Measurements from ENCODE around the gene LAMA1.

The LAMA1 gene

GRCh38 chr18:6994056-6994770, 123.4 kb downstream of the LAMA1 start:
- DNase-seq (ENCODE audit: low read depth in 2 of 2), result no peak

DNA sequence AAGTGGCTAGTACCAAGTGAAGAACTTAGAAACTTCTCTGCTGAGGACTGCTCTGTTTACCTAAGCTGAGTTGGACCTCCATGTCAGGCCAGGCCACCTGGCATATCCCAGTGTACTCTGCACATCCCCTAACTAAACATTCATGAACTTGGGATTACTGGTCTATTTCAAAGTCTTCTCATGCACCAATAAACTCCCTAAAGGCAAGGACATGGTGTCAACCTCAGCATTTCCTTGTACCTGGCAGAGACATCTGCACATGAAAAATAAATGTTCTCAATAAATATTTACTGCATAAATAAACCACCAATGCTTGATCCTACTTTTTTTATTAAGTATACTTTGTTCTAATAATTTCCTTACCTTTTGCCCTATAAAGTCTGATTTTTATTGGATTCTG, 124.8 kb downstream of the LAMA1 start:
- no peak for DNase-seq (ENCODE audit: low read depth in 2 of 2)

- no peak for DNase-seq (ENCODE audit: low read depth in 2 of 2)
Observed at GRCh38 chr18:6983366-6983765, 134.2 kb downstream of the LAMA1 start.

DNA sequence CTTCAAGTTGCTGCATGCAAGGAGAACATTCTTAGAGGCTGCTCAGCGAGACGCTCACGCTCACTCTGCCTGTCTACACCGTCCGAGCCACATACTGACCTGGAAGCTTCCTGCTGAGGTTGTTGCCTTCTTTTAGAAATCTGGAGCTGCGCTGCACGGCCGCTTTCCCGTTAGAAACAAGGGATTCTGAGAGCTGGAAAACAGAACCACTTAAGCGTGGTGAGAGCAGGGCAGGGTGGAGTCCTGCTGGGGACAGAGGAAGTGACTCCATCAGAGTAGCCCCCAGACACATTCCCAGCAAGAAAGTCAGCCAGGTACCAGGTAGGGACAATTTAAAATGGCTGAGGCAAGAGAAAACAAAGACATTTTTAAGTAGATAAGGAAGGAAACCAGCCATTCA, 135.2 kb downstream of the LAMA1 start:
- no peak for DNase-seq (ENCODE audit: low read depth in 2 of 2)

DNA sequence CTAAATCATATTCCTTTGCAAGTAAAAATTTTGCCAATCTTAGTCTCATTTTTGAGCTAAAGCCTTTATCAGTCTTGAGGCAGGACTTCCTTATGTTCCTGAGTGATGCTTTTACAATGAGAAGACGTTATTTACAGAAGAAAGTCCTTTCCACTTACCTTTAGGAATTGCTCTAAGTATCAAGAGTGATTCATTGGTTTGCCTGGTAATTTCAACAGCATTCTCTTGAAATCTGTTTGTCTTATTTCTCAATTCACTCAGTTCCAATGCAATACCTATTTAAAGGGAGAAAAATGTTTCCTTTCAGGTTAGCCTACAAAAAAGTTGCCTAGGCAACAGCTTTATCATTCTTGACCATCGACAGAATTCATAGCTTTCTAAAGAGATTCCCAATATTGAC, 137.2 kb downstream of the LAMA1 start:
- no peak for DNase-seq (ENCODE audit: low read depth in 2 of 2)

- no peak for DNase-seq (ENCODE audit: low read depth in 2 of 2)
Observed at GRCh38 chr18:6979954-6980353, 137.6 kb downstream of the LAMA1 start.

DNA sequence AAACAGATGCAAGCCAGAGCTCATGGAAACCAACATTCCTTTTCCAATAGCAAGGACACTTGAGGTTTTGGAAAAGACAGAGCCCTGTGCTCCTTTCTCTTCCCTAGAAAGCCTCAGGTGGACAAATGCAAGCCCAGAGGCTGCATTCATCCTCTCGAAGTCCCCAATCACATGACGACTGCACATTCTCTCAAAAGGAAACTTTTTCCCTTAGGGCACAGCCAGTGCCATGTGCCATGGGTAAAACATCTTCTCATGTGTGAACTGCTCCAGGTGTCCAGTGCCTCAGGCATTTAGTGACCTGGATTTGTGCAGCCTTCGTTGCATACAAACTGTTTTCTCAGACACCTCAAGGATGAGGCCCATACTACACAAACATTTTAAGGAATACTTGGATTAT, 140.7 kb downstream of the LAMA1 start:
- no peak for DNase-seq (ENCODE audit: low read depth in 2 of 2)

- DNase-seq (ENCODE audit: low read depth in 2 of 2), result no peak
Observed at GRCh38 chr18:6975084-6975483, 142.5 kb downstream of the LAMA1 start.

GRCh38 chr18:6971823-6972478, 145.6 kb downstream of the LAMA1 start:
- DNase-seq (ENCODE audit: low read depth in 2 of 2), result no peak

- DNase-seq (ENCODE audit: low read depth in 2 of 2), result no peak
Observed at GRCh38 chr18:6963452-6964097, 154.0 kb downstream of the LAMA1 start.

- no peak for DNase-seq (ENCODE audit: low read depth in 2 of 2)
Observed at GRCh38 chr18:6962571-6963451, 154.8 kb downstream of the LAMA1 start.

GRCh38 chr18:6961331-6961730, 156.3 kb downstream of the LAMA1 start:
- DNase-seq (ENCODE audit: low read depth in 2 of 2), result no peak

DNA sequence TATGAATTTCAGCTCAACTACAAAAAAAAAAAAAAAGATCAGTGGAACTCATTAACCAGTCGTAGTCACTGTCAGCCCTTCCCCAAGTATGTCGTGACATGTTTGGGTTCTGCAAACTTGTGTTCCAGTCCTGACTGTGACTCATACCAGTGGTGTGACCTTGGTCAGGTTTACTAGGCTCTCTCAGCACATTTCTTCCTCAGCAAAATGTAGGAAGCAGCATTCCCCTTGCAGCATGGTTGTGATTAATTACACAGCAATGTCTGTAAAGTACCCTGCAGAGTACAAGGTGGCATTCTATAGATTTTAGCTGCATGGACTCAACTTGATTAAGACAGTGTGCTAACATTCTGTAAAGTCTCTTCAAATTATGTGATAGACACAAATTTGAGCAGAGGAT, 156.9 kb downstream of the LAMA1 start:
- DNase-seq (ENCODE audit: low read depth in 2 of 2), result no peak

GRCh38 chr18:6960124-6960523, 157.5 kb downstream of the LAMA1 start:
- no peak for DNase-seq (ENCODE audit: low read depth in 2 of 2)

DNA sequence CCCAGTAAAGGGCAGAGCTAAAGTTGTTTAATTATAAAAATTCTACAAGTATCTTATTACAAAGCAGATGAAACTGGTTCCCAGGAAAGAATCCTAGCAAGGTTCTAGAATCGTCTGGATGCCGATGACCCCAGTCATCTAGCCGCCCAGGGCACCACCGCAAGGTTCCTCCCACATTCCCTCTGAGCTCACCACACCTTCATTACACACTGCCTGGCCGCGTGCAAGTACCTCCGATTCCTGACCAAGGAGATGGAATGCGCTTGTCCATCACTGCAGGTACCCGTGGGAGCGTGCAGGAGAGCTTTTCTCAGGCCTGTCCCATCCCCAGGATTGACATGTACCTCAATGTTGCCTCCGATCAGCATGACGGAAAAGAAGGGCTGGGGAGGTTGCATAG, 158.5 kb downstream of the LAMA1 start:
- DNase-seq (ENCODE audit: low read depth in 2 of 2), result no peak

DNA sequence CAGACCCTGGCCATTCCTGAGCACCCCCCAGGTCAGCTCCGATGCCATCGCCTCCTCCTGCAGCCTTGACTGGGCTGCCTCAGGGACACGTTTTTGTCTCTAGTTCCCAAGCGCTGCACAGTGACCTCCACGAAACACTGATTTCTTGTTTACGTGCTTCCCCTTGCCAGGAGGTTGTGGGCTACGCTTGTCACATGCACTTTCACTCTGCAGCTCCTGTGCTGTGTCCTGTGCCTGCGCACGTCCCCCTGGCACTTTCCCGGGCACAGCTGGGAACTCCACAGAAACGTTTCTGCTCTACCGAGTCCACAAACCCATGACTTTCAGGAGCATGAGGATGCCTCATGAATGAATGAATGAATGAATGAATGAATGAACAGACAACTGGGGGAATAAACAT, 160.6 kb downstream of the LAMA1 start:
- DNase-seq (ENCODE audit: low read depth in 2 of 2), result no peak

DNA sequence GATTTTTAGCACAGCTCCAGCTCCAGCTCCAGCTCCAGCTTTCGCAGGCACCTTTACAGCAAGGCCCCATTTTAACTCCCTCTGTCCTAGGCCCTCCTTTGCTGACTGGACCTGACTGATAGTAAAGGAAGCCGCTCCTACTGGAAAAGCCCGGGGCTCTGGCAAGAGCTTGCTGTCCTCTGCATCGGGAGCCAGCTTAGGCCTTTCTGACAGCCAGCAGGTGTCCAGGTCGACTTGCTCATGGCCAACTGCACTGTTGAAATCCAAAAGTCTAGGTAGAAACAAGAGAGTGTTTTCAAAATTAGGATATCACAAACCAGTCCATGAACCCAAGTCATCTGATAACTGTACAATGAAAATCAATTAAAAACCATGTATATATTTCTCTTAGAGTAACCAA, 161.1 kb downstream of the LAMA1 start:
- DNase-seq (ENCODE audit: low read depth in 2 of 2), result no peak

DNA sequence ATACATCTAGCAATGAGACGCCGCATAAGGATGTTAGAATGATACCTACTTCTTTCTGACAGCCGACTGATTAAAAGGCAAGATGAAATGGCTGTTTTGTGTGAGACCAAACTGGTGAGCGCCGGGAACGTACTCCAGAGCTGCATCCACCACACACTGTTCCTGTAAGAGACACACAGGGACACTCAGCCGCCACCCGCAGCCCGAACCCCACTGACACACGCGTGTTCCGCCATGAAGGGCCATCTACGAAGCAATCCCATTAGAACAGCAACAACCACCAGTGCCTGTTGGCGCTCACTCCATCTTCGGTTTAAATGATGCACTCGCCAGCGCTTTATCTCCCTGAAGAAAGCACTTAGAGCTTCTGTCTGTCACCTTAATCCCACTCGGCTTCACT, 162.3 kb downstream of the LAMA1 start:
- no peak for DNase-seq (ENCODE audit: low read depth in 2 of 2)

DNA sequence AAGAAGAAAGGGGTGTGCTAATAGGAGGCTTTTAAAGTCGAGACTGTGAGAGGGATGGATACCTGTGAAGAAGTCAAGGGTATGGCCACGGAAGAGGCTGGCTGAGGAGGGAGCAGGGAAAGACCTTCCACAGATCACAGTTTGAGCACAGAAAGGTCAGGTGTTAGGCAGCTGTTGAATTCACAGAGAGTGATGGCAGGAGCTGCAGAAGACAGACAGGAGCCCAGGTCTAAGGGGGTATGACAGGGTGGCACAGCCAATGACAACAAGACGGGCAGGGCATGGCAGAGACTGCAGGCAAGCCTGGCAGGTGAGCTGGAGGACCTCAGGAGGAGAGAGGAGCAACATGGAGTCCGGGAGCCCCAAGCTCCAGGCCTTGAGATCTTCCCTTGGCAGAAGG, 163.1 kb downstream of the LAMA1 start:
- no peak for DNase-seq (ENCODE audit: low read depth in 2 of 2)

- DNase-seq (ENCODE audit: low read depth in 2 of 2), result no peak
Observed at GRCh38 chr18:6951336-6952090, 166.1 kb downstream of the LAMA1 start.

DNA sequence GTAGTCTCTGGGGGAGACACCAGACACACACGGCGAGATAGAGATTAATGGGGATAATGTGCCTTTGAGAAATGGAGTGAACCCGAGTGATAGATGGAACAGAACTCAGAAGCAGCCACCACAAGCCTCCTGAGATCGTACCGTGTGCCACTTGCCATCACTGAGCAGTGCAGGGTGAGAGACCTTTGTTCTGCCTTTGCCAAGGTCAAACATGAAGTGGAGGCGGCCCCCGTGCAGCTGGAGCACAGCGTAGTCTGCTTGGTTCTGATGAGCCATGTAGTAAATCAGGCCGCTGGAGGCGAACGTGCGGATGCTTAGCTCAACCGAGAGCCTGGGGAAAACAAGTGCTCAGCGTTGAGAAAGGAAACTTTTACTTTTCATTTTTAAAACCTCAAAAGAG, 167.0 kb downstream of the LAMA1 start:
- no peak for DNase-seq (ENCODE audit: low read depth in 2 of 2)
